Activated T-cell treated with anti-CD3 and anti-CD28 coated beads, Interleukin-2, amount 50 U/mL, for 4 hours (primary cell): Measurements from ENCODE around the gene IPO11. TPM values are rescaled to one million over a fixed set of nuclear protein-coding genes. Genes with fewer than 3 reads are reported as not detected.

Experiments
- ATAC-seq, 2 donors: fragments of 200-7000 bp; cut with Tn5 transposase; one replicate each; pipeline ENCODE4 v1.10.0; 2021
- DNase-seq: peaks from one replicate; pipeline ENCODE4 v3.0.0-alpha.2; 2020
- H3K27me3 Mint-ChIP-seq: one replicate; pipeline ENCODE4 v1.8.0; 2021; ENCODE audit warnings: low read depth, mixed read lengths
- H3K36me3 Mint-ChIP-seq: one replicate; pipeline ENCODE4 v1.8.0; 2022; ENCODE audit warnings: mixed read lengths; ENCODE audit not compliant: insufficient read depth
- H3K4me1 Mint-ChIP-seq: one replicate; pipeline ENCODE4 v1.8.0; 2021; ENCODE audit warnings: low read depth, mixed read lengths
- H3K4me3 Mint-ChIP-seq: one replicate; pipeline ENCODE4 v1.8.0; 2021; ENCODE audit warnings: mild to moderate bottlenecking, moderate library complexity, mixed read lengths
- H3K9me3 Mint-ChIP-seq: one replicate; pipeline ENCODE4 v1.8.0; 2021; ENCODE audit warnings: mixed read lengths
- total RNA-seq, 3 donors: library from RNA; stranded (reverse); gene quantifications; one replicate each; pipeline ENCODE4 v1.2.1, GENCODE V29; 2021

Gene IPO11
- total RNA-seq, 3 donors from 2014 or later, result 56.1 to 70.4 (median 60.5) TPM

DNA sequence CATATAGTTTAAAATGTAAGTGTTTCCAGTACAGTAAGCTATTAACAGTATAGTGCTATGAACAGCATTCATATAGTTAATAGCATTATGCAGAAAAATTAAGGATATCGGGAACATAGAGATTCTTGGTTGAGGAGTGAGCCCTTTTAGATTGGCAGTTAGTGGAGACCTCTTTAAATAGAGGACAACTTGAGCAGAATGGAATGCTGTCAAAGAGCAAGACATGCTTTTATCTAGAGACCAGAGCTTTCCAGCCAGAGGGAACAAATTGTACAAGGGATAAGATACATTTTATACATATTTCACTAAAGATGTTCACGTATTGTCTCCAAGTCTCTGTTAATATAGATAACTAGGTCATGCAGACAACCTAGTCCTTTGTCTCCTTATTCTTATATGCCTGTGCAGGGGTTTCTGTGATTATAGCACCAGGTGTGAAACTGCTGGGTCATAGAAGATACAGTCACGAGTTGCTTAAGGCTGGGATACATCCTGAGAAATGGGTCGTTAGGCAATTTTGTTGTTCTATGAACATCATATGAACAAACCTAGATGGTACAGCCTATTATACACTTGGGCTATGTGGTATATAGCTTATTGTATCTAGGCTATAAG, 6.0 kb downstream of the IPO11 start:
- Mint-ChIP-seq H3K27me3 (no peaks in the 10 kb centered on the region), H3K4me3 (no peak overlapping the region), H3K4me1 (peaks cover 21% of the 10 kb centered on the region), H3K36me3 (peaks cover 4% of the 10 kb centered on the region), H3K9me3 (no peaks in the 10 kb centered on the region)
- ATAC-seq (no peak), DNase-seq (no peak)

GRCh38 chr5:62419609-62420008, 7.0 kb downstream of the IPO11 start:
- Mint-ChIP-seq H3K9me3 (no peaks in the 10 kb centered on the region), H3K27me3 (no peaks in the 10 kb centered on the region), H3K4me1 (peaks cover 16% of the 10 kb centered on the region), H3K36me3 (peaks cover 8% of the 10 kb centered on the region), H3K4me3 (no peak overlapping the region)
- ATAC-seq, result no peak
- DNase-seq, result no peak

DNA sequence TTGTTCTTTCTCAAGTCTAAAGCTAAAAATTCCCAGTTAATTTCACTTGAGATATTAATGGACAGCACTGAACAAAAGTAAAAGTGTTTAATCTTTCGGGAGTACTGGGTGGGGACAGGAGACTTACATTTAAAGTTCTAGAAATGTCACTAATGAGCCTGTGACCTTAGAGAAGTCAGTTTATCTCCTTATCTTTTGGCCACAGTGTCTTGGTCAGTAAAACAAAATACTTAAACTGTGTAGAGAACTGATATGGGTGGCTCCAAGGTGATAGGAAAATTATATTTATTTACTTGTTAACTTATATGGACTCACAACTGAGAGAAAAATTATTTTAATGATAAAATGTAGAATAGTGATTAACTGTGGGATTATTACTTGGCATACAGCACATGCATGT, 8.9 kb downstream of the IPO11 start:
- DNase-seq (no peak), ATAC-seq (no peak)
- Mint-ChIP-seq H3K4me3 (no peak overlapping the region), H3K36me3 (peaks cover 8% of the 10 kb centered on the region), H3K27me3 (no peaks in the 10 kb centered on the region), H3K9me3 (no peaks in the 10 kb centered on the region), H3K4me1 (peaks cover 17% of the 10 kb centered on the region)

- H3K4me3 Mint-ChIP-seq, result no peak overlapping the region
- peaks cover 14% of the 10 kb centered on the region for H3K4me1 Mint-ChIP-seq
- H3K27me3 Mint-ChIP-seq, result no peaks in the 10 kb centered on the region
- peaks cover 10% of the 10 kb centered on the region for H3K36me3 Mint-ChIP-seq
- no peaks in the 10 kb centered on the region for H3K9me3 Mint-ChIP-seq
- DNase-seq, result no peak
- no peak for ATAC-seq
Observed at GRCh38 chr5:62424763-62425162, 12.2 kb downstream of the IPO11 start.

GRCh38 chr5:62431735-62432620, 19.4 kb downstream of the IPO11 start:
- DNase-seq (no peak), ATAC-seq (no peak)
- peaks cover 5% of the 10 kb centered on the region for H3K36me3 Mint-ChIP-seq
- H3K4me1 Mint-ChIP-seq, result peaks cover 16% of the 10 kb centered on the region
- H3K9me3 Mint-ChIP-seq, result no peaks in the 10 kb centered on the region
- no peaks in the 10 kb centered on the region for H3K27me3 Mint-ChIP-seq
- H3K4me3 Mint-ChIP-seq, result no peak overlapping the region

- peaks cover 16% of the 10 kb centered on the region for H3K4me1 Mint-ChIP-seq
- H3K9me3 Mint-ChIP-seq, result no peaks in the 10 kb centered on the region
- peaks cover 4% of the 10 kb centered on the region for H3K36me3 Mint-ChIP-seq
- no peak for DNase-seq
- H3K4me3 Mint-ChIP-seq, result no peak overlapping the region
- no peak for ATAC-seq
- H3K27me3 Mint-ChIP-seq, result no peaks in the 10 kb centered on the region
Observed at GRCh38 chr5:62432621-62433064, 20.1 kb downstream of the IPO11 start.

- Mint-ChIP-seq H3K4me1 (peaks cover 2% of the 10 kb centered on the region), H3K36me3 (peaks cover 18% of the 10 kb centered on the region), H3K27me3 (no peaks in the 10 kb centered on the region), H3K4me3 (no peak overlapping the region), H3K9me3 (no peaks in the 10 kb centered on the region)
- DNase-seq (no peak), ATAC-seq (no peak)
Observed at GRCh38 chr5:62448528-62448927, 36.0 kb downstream of the IPO11 start.

DNA sequence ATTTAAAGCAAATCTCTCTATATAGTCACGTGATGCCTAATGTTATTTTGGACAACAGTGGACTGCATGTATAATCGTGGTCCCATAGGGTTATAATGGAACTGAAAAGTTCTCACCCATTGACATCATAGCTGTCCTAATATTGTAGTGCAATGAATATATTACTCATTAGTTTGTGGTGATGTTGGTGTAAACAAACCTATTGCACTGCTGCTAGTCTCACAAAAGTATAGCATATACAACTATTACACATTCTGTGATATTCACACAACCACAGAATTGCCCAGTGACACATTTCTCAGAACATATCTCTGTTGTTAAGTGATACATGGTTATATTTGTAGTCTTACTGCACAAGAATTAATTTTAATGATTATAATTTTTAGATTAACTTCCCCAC, 37.7 kb downstream of the IPO11 start:
- Mint-ChIP-seq H3K4me1 (peaks cover 2% of the 10 kb centered on the region), H3K36me3 (peaks cover 25% of the 10 kb centered on the region), H3K27me3 (no peaks in the 10 kb centered on the region), H3K4me3 (no peak overlapping the region), H3K9me3 (no peaks in the 10 kb centered on the region)
- ATAC-seq (no peak), DNase-seq (no peak)

DNA sequence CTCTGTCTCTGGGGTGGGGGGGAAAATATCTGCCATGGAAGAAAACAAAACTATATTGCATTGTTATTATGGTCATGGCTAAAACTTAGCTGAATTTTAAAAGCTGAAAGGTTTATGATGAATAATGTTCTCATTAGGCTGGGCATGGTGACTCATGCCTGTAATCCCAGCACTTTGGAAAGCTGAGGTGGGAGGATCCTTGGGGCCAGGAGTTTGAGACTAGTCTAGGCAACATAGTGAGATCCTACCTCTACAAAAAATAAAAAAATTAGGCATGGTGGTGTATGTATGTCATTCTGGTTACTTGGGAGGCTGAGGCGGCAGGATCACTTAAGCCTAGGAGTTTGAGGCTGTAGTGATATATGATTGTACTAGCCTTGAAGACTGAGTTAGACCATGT, 44.5 kb downstream of the IPO11 start:
- DNase-seq (no peak), ATAC-seq (no peak)
- no peaks in the 10 kb centered on the region for H3K9me3 Mint-ChIP-seq
- H3K36me3 Mint-ChIP-seq, result peaks cover 15% of the 10 kb centered on the region
- H3K4me3 Mint-ChIP-seq, result no peak overlapping the region
- peaks cover 3% of the 10 kb centered on the region for H3K4me1 Mint-ChIP-seq
- no peaks in the 10 kb centered on the region for H3K27me3 Mint-ChIP-seq

DNA sequence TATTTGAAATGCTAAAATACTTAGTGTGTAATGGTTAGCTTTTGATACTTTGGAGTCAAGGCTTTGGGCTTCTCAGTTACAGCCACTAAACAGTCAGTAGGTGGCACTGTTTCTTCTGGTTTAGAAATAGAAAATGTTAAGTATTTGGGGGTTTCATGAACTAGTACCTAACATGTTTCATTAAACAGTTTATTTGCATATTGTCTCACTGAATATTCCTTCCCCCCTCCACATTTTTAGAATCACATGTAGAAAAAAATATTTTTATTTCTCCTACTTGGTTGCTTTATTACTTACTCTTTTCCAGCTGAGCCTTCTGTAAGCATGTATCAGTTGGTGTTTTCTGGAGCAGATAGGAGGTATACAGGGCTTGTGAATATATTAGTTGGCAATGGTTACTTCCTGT, 48.0 kb downstream of the IPO11 start:
- Mint-ChIP-seq H3K36me3 (peaks cover 3% of the 10 kb centered on the region), H3K4me1 (peaks cover 1% of the 10 kb centered on the region), H3K9me3 (no peaks in the 10 kb centered on the region), H3K27me3 (no peaks in the 10 kb centered on the region), H3K4me3 (no peak overlapping the region)
- ATAC-seq (peak in 1 of 2 donors; percentile 50), DNase-seq (no peak)

DNA sequence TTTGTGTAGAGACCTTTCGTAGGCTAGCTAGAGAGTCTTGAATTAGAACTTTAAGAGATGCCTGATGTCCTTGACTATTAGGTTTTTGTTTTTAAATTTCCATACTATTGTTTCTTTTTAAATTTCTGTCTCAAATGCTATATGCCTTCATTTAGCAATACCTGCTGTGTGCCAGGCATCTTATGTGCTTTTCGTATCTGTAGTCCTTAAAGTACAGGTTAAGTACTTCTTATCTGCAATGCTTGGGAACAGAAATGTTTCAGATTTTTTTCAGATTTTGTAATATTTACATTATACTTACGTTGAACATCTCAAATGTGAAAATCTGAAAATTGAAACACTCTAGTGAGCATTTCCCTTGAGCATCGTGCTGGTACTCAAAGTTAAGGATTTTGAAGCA, 49.0 kb downstream of the IPO11 start:
- H3K9me3 Mint-ChIP-seq, result no peaks in the 10 kb centered on the region
- no peak overlapping the region for H3K4me3 Mint-ChIP-seq
- peaks cover 8% of the 10 kb centered on the region for H3K36me3 Mint-ChIP-seq
- H3K4me1 Mint-ChIP-seq, result peaks cover 1% of the 10 kb centered on the region
- no peaks in the 10 kb centered on the region for H3K27me3 Mint-ChIP-seq
- ATAC-seq, result no peak
- DNase-seq, result no peak

- H3K36me3 Mint-ChIP-seq, result peaks cover 28% of the 10 kb centered on the region
- no peak for ATAC-seq
- H3K9me3 Mint-ChIP-seq, result no peaks in the 10 kb centered on the region
Observed at GRCh38 chr5:62465985-62466925, 53.7 kb downstream of the IPO11 start.

DNA sequence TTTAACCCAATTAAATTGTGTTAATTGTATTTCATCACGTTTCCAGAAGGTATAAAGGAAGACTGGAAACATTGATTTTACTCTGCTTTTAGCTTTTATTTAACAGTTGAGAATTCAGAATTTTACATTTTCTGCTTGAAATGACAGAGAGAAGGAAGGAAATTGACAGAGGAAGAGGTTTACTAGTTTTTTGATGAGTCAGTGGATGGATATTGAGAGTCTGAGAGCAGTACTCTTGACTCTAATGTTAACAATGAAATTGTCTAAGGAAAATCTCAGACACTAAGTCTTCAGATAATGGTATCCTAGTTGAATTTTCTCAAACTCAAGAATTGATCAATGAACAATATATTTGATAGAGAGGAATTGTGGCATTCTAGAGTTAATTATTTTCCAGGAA, 60.6 kb downstream of the IPO11 start:
- Mint-ChIP-seq H3K4me1 (no peaks in the 10 kb centered on the region), H3K9me3 (no peaks in the 10 kb centered on the region), H3K36me3 (peaks cover 12% of the 10 kb centered on the region), H3K4me3 (no peak overlapping the region), H3K27me3 (no peaks in the 10 kb centered on the region)
- no peak for ATAC-seq
- no peak for DNase-seq

More at GRCh38 chr5:62465985-62466925, 53.7 kb downstream of the IPO11 start:
- Mint-ChIP-seq H3K4me1 (no peaks in the 10 kb centered on the region), H3K27me3 (no peaks in the 10 kb centered on the region), H3K4me3 (no peak overlapping the region)
- DNase-seq, result no peak

DNA sequence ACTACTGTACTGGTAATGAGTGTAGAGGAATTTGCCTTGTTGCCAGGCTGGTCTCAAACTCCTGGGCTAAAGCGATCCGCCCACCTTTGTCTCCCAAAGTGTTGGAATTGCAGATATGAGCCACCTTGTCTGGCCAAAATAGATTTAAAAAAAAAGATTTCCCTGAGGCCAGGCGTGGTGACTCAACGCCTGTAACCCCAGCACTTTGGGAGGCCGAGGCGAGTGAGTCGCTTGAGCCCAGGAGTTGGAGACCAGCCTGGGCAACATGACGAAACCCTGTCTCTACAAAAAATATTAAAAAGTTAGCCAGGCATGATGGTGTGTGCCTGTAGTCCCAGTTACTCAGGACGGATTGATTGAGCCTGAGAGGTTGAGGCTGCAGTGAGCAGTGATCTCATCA, 62.5 kb downstream of the IPO11 start:
- H3K4me1 Mint-ChIP-seq, result no peaks in the 10 kb centered on the region
- no peak overlapping the region for H3K4me3 Mint-ChIP-seq
- no peaks in the 10 kb centered on the region for H3K27me3 Mint-ChIP-seq
- no peaks in the 10 kb centered on the region for H3K9me3 Mint-ChIP-seq
- no peak for ATAC-seq
- H3K36me3 Mint-ChIP-seq, result peaks cover 18% of the 10 kb centered on the region
- no peak for DNase-seq
